ENCODE data around the gene NOX3.

Gene NOX3

GRCh38 chr6:155399745-155400653 is 55.6 kb downstream of the NOX3 start:
- no peak for DNase-seq (ENCODE audit: low spot score)

- DNase-seq (ENCODE audit: low spot score) = no peak
Observed at GRCh38 chr6:155399062-155399744, 56.4 kb downstream of the NOX3 start.

- DNase-seq (ENCODE audit: low spot score) = no peak
Observed at GRCh38 chr6:155398701-155399061, 57.0 kb downstream of the NOX3 start.

- DNase-seq (ENCODE audit: low spot score) = no peak
Observed at GRCh38 chr6:155398221-155398620, 57.4 kb downstream of the NOX3 start.

GRCh38 chr6:155397172-155397705 is 58.4 kb downstream of the NOX3 start:
- no peak for DNase-seq (ENCODE audit: low spot score)

- DNase-seq (ENCODE audit: low spot score) = no peak
Observed at GRCh38 chr6:155396605-155397004, 59.0 kb downstream of the NOX3 start.

GRCh38 chr6:155395339-155395738 is 60.3 kb downstream of the NOX3 start:
- DNase-seq (ENCODE audit: low spot score) = no peak

- DNase-seq (ENCODE audit: low spot score) = no peak
Observed at GRCh38 chr6:155389130-155389529, 66.5 kb downstream of the NOX3 start.

GRCh38 chr6:155388591-155388990 is 67.0 kb downstream of the NOX3 start:
- DNase-seq (ENCODE audit: low spot score) = no peak

- no peak for DNase-seq (ENCODE audit: low spot score)
Observed at GRCh38 chr6:155387481-155387880, 68.2 kb downstream of the NOX3 start.

- no peak for DNase-seq (ENCODE audit: low spot score)
Observed at GRCh38 chr6:155384321-155384952, 71.2 kb downstream of the NOX3 start.

GRCh38 chr6:155383913-155384312 is 71.7 kb downstream of the NOX3 start:
- no peak for DNase-seq (ENCODE audit: low spot score)

GRCh38 chr6:155382338-155382685 is 73.3 kb downstream of the NOX3 start:
- DNase-seq (ENCODE audit: low spot score) = peak; percentile 62

- no peak for DNase-seq (ENCODE audit: low spot score)
Observed at GRCh38 chr6:155381673-155382337, 73.8 kb downstream of the NOX3 start.

GRCh38 chr6:155380666-155381332 is 74.8 kb downstream of the NOX3 start:
- DNase-seq (ENCODE audit: low spot score) = no peak

- DNase-seq (ENCODE audit: low spot score) = no peak
Observed at GRCh38 chr6:155378724-155379123, 76.9 kb downstream of the NOX3 start.

GRCh38 chr6:155378276-155378675 is 77.4 kb downstream of the NOX3 start:
- no peak for DNase-seq (ENCODE audit: low spot score)

- peak; percentile 64 for DNase-seq (ENCODE audit: low spot score)
Observed at GRCh38 chr6:155377061-155377460, 78.6 kb downstream of the NOX3 start.

- no peak for DNase-seq (ENCODE audit: low spot score)
Observed at GRCh38 chr6:155375801-155376200, 79.8 kb downstream of the NOX3 start.

- no peak for DNase-seq (ENCODE audit: low spot score)
Observed at GRCh38 chr6:155374681-155375080, 81.0 kb downstream of the NOX3 start.

- peak; percentile 14 for DNase-seq (ENCODE audit: low spot score)
Observed at GRCh38 chr6:155373276-155373675, 82.4 kb downstream of the NOX3 start.

- DNase-seq (ENCODE audit: low spot score) = no peak
Observed at GRCh38 chr6:155372256-155372655, 83.4 kb downstream of the NOX3 start.

Measured in GM03348 (cell line).